Cardiac fibroblast (primary cell): ENCODE results near the gene CARS2.
"Not testable (repeated sequence)": the region's sequence is repeated elsewhere in the genome, so short reads cannot be mapped to it uniquely, and the experiment has no call there.

ENCODE experiments used
- DNase-seq, 2 donors: peaks; one replicate each; pipeline versions ENCODE4 v3.0.0 to v3.0.0-alpha.2; 2010; ENCODE audit warnings: low read depth in 2 of 2
- H3K4me3 ChIP-seq, 2 donors: replicated peaks in 1 of 2; 1 replicate in 1 of 2; 2 replicates in 1 of 2; pipeline ENCODE4 v1.5.1; 2011; ENCODE audit warnings: low read depth in 2 of 2, low read length in 2 of 2, mild to moderate bottlenecking in 2 of 2, moderate library complexity in 1 of 2
- CTCF ChIP-seq: IDR thresholded peaks from one replicate; pipeline ENCODE4 v1.5.1; 2011; ENCODE audit warnings: low read depth, mild to moderate bottlenecking, low read length, inconsistent platforms

The CARS2 gene

DNA sequence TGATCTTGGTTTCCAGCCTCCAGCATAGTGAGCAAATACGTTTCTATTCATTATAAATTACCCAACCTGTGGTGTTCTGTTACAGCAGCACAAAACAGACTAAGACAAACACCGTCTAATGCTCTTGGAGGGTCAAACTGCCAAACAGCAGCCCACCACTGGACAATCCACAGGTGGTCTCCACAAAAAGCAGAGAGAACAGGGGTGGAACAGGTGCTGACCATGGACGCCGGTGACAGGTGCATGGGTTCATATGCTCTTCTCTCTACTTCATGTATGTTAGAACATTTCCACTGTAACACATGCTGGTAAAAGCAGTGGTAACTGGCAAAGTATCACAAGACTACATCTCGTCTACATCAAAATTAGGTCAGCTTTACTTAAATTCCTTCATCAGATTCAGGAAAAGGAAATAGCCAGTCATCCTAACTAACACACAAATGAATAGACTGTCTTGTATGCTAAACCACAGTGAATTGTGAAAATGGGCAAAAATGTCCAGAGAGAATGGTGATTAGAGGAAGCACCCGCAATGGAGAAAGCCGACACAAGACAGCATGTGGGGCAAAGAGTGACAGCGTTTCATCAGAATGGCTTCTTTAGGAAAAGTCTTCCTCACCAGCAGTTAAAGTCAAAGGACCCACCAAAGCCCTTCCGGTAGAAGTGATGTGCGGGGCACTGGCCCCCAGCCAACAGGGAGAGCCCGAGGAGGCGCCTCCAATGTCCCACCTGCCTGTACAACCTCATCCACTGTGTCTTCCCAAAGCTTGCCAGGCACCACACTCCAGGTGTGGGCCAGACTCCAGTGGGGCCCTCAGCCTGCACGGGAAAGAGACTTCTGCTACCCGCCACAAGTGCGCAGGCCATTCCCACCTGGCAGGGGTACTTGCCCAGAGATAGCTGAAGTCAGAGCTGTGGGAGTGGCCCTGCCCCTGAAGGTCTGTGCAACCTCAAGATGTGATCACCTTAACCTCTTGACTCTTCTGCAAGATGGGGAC lies 6.5 kb downstream of the CARS2 start:
- no peak for TF ChIP-seq CTCF
- H3K4me3 ChIP-seq, result no peak overlapping the region
- no peak for DNase-seq

DNA sequence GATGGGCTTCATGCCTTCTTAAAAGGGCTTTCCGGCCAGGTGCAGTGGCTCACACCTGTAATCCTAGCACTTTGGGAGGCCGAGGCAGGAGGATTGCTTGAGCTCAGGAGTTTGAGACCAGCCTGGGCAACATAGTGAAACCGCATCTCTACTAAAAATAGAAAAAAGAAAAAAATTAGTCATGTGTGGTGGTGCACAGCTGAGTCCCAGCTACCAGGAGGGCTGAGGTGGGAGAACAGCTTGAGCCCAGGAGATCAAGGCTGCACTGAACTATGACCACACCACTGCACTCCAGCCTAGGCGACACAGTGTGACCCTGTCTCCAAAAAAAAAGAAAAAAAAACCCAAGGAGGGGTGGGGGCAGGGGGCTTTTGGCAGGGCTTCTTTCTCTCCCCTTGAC lies 7.2 kb downstream of the CARS2 start:
- no peak for TF ChIP-seq CTCF
- no peak overlapping the region for H3K4me3 ChIP-seq
- no peak for DNase-seq

- no peak for DNase-seq
- no peak overlapping the region for H3K4me3 ChIP-seq
- TF ChIP-seq CTCF, result no peak
Observed at GRCh38 chr13:110697842-110698241, 8.1 kb downstream of the CARS2 start.

DNA sequence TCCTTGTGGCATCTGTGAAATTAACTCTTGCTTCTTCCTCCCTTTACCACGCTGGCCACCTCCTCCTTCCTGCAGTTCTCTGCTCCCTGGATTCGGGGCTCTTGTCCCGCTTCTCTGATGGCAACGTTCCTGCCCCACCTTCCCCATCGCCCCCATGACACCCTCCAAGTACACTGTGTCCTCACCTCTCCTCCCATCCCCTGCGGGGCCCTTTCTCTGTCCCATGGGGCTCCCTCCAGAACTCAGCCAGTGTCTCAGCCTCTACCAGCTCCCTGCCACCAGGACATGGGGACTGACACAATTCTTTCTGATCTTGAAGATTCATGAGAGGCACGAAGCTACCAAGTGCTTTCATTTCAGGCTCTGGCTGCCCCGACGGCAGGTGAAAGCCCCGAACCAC lies 9.1 kb downstream of the CARS2 start:
- DNase-seq, result no peak
- no peak for TF ChIP-seq CTCF
- no peak overlapping the region for H3K4me3 ChIP-seq

DNA sequence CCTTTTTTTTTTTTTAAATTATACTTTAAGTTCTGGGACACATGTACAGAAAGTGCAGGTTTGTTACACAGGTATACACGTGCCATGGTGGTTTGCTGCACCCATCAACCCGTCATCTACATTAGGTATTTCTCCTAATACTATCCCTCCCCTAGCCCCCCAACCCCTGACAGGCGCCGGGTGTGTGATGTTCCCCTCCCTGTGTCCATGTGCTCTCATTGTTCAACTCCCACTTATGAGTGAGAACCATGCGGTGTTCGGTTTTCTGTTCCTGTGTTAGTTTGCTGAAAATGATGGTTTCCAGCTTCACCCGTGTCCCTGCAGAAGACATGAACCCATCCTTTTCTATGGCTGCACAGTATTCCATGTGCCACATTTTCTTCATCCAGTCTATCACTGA lies 10.1 kb downstream of the CARS2 start:
- DNase-seq, H3K4me3 ChIP-seq: not testable (repeated sequence)

DNA sequence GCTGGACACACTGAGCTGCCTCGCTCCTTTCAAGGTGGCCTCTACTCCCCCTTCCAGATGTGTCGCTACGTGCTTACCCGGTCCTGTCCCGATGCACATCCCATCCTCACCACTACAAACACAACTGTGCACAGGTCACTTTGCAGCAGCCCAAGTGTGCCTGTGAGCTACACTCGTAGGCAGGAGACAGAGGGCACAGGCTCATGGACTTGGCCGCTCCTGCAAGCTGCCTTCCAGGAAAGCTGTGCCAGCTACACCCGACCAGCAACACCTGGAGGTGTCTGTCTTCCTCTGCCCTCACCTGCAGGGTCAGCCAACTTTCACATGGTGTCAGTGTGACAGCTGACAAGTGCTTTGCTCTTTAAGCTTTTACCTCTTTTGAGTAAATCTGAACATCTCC lies 15.4 kb downstream of the CARS2 start:
- no peak for TF ChIP-seq CTCF
- DNase-seq, result no peak
- H3K4me3 ChIP-seq, result no peak overlapping the region

DNA sequence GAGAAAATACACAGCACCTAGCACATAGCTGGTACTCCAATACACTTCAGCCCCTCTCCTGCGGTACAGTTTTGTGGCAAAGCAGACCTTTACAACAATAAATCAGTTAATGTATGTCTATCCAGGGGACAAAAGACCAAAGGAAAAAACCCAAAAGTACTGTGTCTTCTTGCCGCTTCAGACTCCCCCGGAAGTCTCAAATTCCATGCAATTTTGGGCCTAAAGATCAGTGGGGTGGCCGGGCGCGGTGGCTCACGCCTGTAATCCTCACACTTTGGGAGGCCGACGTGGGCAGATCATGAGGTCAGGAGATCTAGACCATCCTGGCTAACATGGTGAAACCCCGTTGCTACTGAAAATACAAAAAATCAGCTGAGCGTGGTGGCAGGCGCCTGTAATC lies 16.2 kb downstream of the CARS2 start:
- no peak overlapping the region for H3K4me3 ChIP-seq
- no peak for TF ChIP-seq CTCF
- DNase-seq, result no peak
